ENCODE measurements around the gene ADARB2. TPM values are rescaled to one million over a fixed set of nuclear protein-coding genes. Genes with fewer than 3 reads are reported as not detected.

The ADARB2 gene
- total RNA-seq, 4 donors from 2014 or later: 1.3 to 5.4 (median 1.8) TPM

DNA sequence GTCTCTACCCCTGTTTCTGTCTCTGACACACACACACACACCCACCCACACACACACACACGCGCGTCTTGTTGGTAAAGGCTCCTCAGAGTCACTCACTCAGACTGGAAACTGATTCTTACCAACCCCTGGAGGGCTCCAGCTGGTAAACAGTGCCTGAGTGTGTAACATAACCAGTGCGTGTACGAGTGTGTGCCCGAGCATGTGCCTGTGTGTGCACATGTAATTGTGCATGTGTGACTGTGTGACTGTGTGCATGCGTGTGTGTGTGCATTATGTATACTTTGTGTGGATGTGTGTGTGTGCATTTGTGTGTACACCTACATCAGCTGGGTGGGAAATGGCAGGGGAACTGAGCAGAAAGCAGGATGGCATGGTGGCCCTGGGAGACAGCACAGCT is 364.0 kb downstream of the ADARB2 start:
- no peak for ATAC-seq
- TF ChIP-seq POLR2AphosphoS5 (IDR thresholded peaks at IDR 0.05): no peak
- TF ChIP-seq POLR2A (IDR thresholded peaks at IDR 0.05): no peak
- TF ChIP-seq, protein P1, sequence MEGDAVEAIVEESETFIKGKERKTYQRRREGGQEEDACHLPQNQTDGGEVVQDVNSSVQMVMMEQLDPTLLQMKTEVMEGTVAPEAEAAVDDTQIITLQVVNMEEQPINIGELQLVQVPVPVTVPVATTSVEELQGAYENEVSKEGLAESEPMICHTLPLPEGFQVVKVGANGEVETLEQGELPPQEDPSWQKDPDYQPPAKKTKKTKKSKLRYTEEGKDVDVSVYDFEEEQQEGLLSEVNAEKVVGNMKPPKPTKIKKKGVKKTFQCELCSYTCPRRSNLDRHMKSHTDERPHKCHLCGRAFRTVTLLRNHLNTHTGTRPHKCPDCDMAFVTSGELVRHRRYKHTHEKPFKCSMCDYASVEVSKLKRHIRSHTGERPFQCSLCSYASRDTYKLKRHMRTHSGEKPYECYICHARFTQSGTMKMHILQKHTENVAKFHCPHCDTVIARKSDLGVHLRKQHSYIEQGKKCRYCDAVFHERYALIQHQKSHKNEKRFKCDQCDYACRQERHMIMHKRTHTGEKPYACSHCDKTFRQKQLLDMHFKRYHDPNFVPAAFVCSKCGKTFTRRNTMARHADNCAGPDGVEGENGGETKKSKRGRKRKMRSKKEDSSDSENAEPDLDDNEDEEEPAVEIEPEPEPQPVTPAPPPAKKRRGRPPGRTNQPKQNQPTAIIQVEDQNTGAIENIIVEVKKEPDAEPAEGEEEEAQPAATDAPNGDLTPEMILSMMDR (IDR thresholded peaks at IDR 0.05): no peak
- no peak for TF ChIP-seq EP300 (IDR thresholded peaks at IDR 0.05)
- Histone ChIP-seq H3K36me3 (no peaks in the 10 kb centered on the region), H3K27ac (no peak overlapping the region), H3K4me1 (no peaks in the 10 kb centered on the region), H3K9me3 (no peaks in the 10 kb centered on the region), H3K27me3 (peaks cover 33% of the 10 kb centered on the region), H3K4me3 (no peak overlapping the region)
- WGBS, 2 donors (ENCODE audit: low coverage in 1 of 2): 77 to 84% methylated on average over 5 of the region's 7 CpGs

DNA sequence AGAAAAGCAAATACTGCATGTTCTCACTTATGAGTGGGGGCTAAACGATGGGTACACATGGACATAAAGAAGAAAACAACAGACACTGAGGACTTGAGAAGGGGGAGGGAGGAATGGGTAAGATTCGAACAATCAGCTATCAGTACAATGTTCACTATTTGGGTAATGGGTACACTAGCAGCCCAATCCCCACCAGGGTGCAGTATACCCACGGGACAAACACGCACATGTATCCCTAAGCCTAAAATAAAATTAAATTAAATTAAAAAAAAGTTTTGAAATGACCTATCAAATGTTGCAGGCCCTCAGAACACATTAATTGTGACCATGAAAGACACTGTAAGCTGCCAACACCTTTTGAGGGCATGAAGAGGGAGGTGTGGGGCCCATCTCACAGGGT is 365.1 kb downstream of the ADARB2 start:
- no peaks in the 10 kb centered on the region for H3K36me3 ChIP-seq
- no peak overlapping the region for H3K4me3 ChIP-seq
- ATAC-seq: no peak
- no peak overlapping the region for H3K27ac ChIP-seq
- H3K27me3 ChIP-seq: peaks cover 28% of the 10 kb centered on the region
- TF ChIP-seq EP300 (IDR thresholded peaks at IDR 0.05): no peak
- TF ChIP-seq POLR2AphosphoS5 (IDR thresholded peaks at IDR 0.05): no peak
- TF ChIP-seq, protein P1 (IDR thresholded peaks at IDR 0.05): no peak
- TF ChIP-seq POLR2A (IDR thresholded peaks at IDR 0.05): no peak
- WGBS, 2 donors (ENCODE audit: low coverage in 1 of 2): 86 to 87% methylated on average over 3 to 4 of the region's 4 CpGs
- H3K9me3 ChIP-seq: no peaks in the 10 kb centered on the region
- H3K4me1 ChIP-seq: no peaks in the 10 kb centered on the region

DNA sequence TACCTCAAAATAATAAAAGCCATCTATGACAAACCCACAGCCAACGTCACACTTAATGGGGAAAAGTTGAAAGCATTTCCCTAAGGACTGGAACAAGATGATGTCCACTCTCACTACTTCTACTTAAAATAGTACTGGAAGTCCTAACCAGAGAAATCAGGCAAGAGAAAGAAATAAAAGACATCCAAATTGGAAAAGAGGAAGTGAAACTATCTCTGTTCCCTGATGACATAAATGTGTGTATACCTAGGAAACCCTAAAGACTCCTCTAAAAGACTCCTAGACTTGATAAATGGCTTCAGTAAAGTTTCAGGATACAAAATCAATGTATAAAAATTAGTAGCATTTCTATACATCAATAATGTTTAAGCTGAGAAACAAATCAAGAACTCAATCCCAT is 367.0 kb downstream of the ADARB2 start:
- TF ChIP-seq POLR2AphosphoS5 (IDR thresholded peaks at IDR 0.05) (no peak), EP300 (IDR thresholded peaks at IDR 0.05) (no peak), POLR2A (IDR thresholded peaks at IDR 0.05) (no peak)
- TF ChIP-seq, protein P1 (IDR thresholded peaks at IDR 0.05): no peak
- peaks cover 16% of the 10 kb centered on the region for H3K27me3 ChIP-seq
- no peaks in the 10 kb centered on the region for H3K4me1 ChIP-seq
- H3K36me3 ChIP-seq: no peaks in the 10 kb centered on the region
- H3K9me3 ChIP-seq: no peaks in the 10 kb centered on the region
- H3K27ac ChIP-seq: no peak overlapping the region
- no peak for ATAC-seq
- 82 to 88% methylated on average over 1 of the region's 1 CpG for WGBS, 2 donors (ENCODE audit: low coverage in 1 of 2)
- no peak overlapping the region for H3K4me3 ChIP-seq

DNA sequence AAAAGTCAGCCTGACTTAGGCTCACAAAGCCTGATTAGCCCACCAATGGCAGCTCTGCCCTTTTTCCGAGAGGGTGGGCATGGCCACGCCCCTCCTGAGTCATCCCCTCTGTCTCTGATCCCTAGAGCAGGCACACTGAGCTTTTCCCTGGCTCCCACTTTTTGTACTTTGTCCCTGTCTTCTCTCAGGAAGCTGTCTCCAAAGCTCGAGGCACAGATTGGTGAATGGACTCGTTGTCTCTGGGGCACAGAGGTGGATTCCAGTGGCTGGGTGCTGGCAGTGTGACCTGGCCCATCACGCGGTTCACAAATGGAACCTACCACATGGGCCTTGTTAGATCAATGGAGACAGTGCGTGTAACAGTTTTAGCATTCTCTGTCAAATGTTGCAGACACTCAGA is 367.7 kb downstream of the ADARB2 start:
- 48 to 49% methylated on average over 4 of the region's 7 CpGs for WGBS, 2 donors (ENCODE audit: low coverage in 1 of 2)
- H3K27ac ChIP-seq: no peak overlapping the region
- peaks cover 16% of the 10 kb centered on the region for H3K27me3 ChIP-seq
- no peaks in the 10 kb centered on the region for H3K9me3 ChIP-seq
- H3K4me1 ChIP-seq: no peaks in the 10 kb centered on the region
- no peak for TF ChIP-seq POLR2AphosphoS5 (IDR thresholded peaks at IDR 0.05)
- no peaks in the 10 kb centered on the region for H3K36me3 ChIP-seq
- H3K4me3 ChIP-seq: no peak overlapping the region
- no peak for ATAC-seq

DNA sequence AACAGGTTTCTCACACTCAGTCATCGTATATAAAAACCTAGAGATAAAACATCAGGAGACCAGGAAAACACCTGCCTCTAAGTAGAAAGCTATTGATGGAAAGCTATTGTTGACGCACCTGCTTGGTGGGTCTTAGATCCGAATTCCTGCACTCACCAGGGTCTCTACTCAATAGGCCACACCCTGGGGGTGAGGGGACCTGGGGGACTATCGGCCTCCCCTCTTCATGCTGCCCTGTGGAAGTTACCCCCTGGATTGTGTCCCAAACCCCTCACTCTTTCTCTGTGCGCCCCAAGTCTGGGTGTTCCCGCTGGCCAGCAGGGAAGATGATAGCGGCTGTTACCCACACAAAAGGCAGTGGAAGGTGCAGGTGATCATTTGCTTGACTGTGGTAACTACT is 368.1 kb downstream of the ADARB2 start:
- no peak overlapping the region for H3K27ac ChIP-seq
- no peak overlapping the region for H3K4me3 ChIP-seq
- no peaks in the 10 kb centered on the region for H3K36me3 ChIP-seq
- peaks cover 17% of the 10 kb centered on the region for H3K27me3 ChIP-seq
- ATAC-seq: no peak
- no peaks in the 10 kb centered on the region for H3K4me1 ChIP-seq
- H3K9me3 ChIP-seq: no peaks in the 10 kb centered on the region
- TF ChIP-seq POLR2AphosphoS5 (IDR thresholded peaks at IDR 0.05) (no peak), EP300 (IDR thresholded peaks at IDR 0.05) (no peak), POLR2A (IDR thresholded peaks at IDR 0.05) (no peak)
- TF ChIP-seq, protein P1 (IDR thresholded peaks at IDR 0.05): no peak
- WGBS, 2 donors (ENCODE audit: low coverage in 1 of 2): 40 to 69% methylated on average over 2 to 3 of the region's 7 CpGs
